ENCODE measurements around the gene HAUS3. TPM values are rescaled to one million over a fixed set of nuclear protein-coding genes. Genes with fewer than 3 reads are reported as not detected.

The HAUS3 gene
- total RNA-seq, 2 experiments from 2014 or later, result 143 to 148 TPM

GRCh38 chr4:2273657-2274319 is 31.9 kb upstream of the HAUS3 start:
- DNase-seq, result no peak
- Mint-ChIP-seq H3K27ac (no peak overlapping the region), H3K36me3 (ENCODE audit: low read depth) (peaks cover 4% of the 10 kb centered on the region), H3K4me3 (no peak overlapping the region), H3K9me3 (no peaks in the 10 kb centered on the region), H3K27me3 (no peaks in the 10 kb centered on the region), H3K4me1 (ENCODE audit: low read depth) (no peaks in the 10 kb centered on the region)
- ChIA-PET CTCF (no interaction called here), POLR2A (no interaction called here)
- no peak overlapping the region for H3K4me3 ChIP-seq (ENCODE audit: low read length)
- no peak for ATAC-seq (ENCODE audit: poor library complexity)
- H3K27ac ChIP-seq (ENCODE audit: low read depth in 1 of 2, low read length in 2 of 2), result no peak overlapping the region
- H3K4me1 ChIP-seq (ENCODE audit: insufficient read depth, low read length), result no peaks in the 10 kb centered on the region
- H3K9me3 ChIP-seq (ENCODE audit: control insufficient read depth in 1 of 2, insufficient read depth in 1 of 2, low read length in 2 of 2), result no peaks in the 10 kb centered on the region
- peaks cover 2% of the 10 kb centered on the region for H3K36me3 ChIP-seq (ENCODE audit: insufficient read depth, low read length)
- intact Hi-C loops (cut with DNase I, micrococcal nuclease), result no loop called here
- no peak for TF ChIP-seq CTCF (IDR thresholded peaks at IDR 0.05)
- H3K27me3 ChIP-seq (ENCODE audit: control insufficient read depth in 1 of 2, insufficient read depth in 2 of 2, low read length in 2 of 2), result no peaks in the 10 kb centered on the region

- no peak for DNase-seq
- no peak overlapping the region for H3K4me3 Mint-ChIP-seq
Observed at GRCh38 chr4:2273221-2273620, 31.3 kb upstream of the HAUS3 start.

GRCh38 chr4:2272828-2273120 is 30.9 kb upstream of the HAUS3 start:
- POLR2A ChIA-PET, result no interaction called here
- no peak overlapping the region for H3K4me3 Mint-ChIP-seq
- CTCF ChIA-PET, result no interaction called here
- no peaks in the 10 kb centered on the region for H3K27me3 Mint-ChIP-seq
- intact Hi-C loops (cut with DNase I, micrococcal nuclease), result no loop called here
- Histone ChIP-seq H3K27me3 (ENCODE audit: control insufficient read depth in 1 of 2, insufficient read depth in 2 of 2, low read length in 2 of 2) (no peaks in the 10 kb centered on the region), H3K4me1 (ENCODE audit: insufficient read depth, low read length) (no peaks in the 10 kb centered on the region), H3K4me3 (ENCODE audit: low read length) (no peak overlapping the region), H3K9me3 (ENCODE audit: control insufficient read depth in 1 of 2, insufficient read depth in 1 of 2, low read length in 2 of 2) (no peaks in the 10 kb centered on the region), H3K27ac (ENCODE audit: low read depth in 1 of 2, low read length in 2 of 2) (no peak overlapping the region), H3K36me3 (ENCODE audit: insufficient read depth, low read length) (peaks cover 2% of the 10 kb centered on the region)
- H3K9me3 Mint-ChIP-seq, result no peaks in the 10 kb centered on the region
- ATAC-seq (ENCODE audit: poor library complexity) (no peak), DNase-seq (no peak)
- TF ChIP-seq CTCF (IDR thresholded peaks at IDR 0.05), result no peak
- no peaks in the 10 kb centered on the region for H3K4me1 Mint-ChIP-seq (ENCODE audit: low read depth)
- H3K36me3 Mint-ChIP-seq (ENCODE audit: low read depth), result peaks cover 4% of the 10 kb centered on the region
- H3K27ac Mint-ChIP-seq, result no peak overlapping the region

More at GRCh38 chr4:2273221-2273620, 31.3 kb upstream of the HAUS3 start:
- Histone ChIP-seq H3K4me1 (ENCODE audit: insufficient read depth, low read length) (no peaks in the 10 kb centered on the region), H3K4me3 (ENCODE audit: low read length) (no peak overlapping the region), H3K9me3 (ENCODE audit: control insufficient read depth in 1 of 2, insufficient read depth in 1 of 2, low read length in 2 of 2) (no peaks in the 10 kb centered on the region), H3K27me3 (ENCODE audit: control insufficient read depth in 1 of 2, insufficient read depth in 2 of 2, low read length in 2 of 2) (no peaks in the 10 kb centered on the region), H3K36me3 (ENCODE audit: insufficient read depth, low read length) (peaks cover 2% of the 10 kb centered on the region), H3K27ac (ENCODE audit: low read depth in 1 of 2, low read length in 2 of 2) (no peak overlapping the region)
- intact Hi-C loops (cut with DNase I, micrococcal nuclease), result no loop called here
- no peak for ATAC-seq (ENCODE audit: poor library complexity)
- POLR2A ChIA-PET, result no interaction called here
- Mint-ChIP-seq H3K9me3 (no peaks in the 10 kb centered on the region), H3K4me1 (ENCODE audit: low read depth) (no peaks in the 10 kb centered on the region), H3K27me3 (no peaks in the 10 kb centered on the region), H3K27ac (no peak overlapping the region), H3K36me3 (ENCODE audit: low read depth) (peaks cover 4% of the 10 kb centered on the region)
- CTCF ChIA-PET, result no interaction called here
- no peak for TF ChIP-seq CTCF (IDR thresholded peaks at IDR 0.05)

All from CD4-positive, alpha-beta T cell (primary cell).